Fibroblast of lung (primary cell): Measurements from ENCODE around the gene DDX19B. TPM values are rescaled to one million over a fixed set of nuclear protein-coding genes. Genes with fewer than 3 reads are reported as not detected.

ENCODE experiments used
- DNase-seq, 2 donors: peaks; one replicate each; pipeline versions ENCODE4 v3.0.0 to v3.0.0-alpha.2; 2010; ENCODE audit warnings: low read depth in 2 of 2
- H2AFZ ChIP-seq: 2 replicates; pipeline ENCODE4 v1.5.1; 2012; ENCODE audit warnings: low read length, control low read depth, inconsistent platforms
- H3K27ac ChIP-seq: 2 replicates; pipeline ENCODE4 v1.5.1; 2011; ENCODE audit warnings: low read length, control low read depth; ENCODE audit not compliant: insufficient read depth
- H3K27me3 ChIP-seq: 2 replicates; pipeline ENCODE4 v1.5.1; 2011; ENCODE audit warnings: mild to moderate bottlenecking, low read length; ENCODE audit not compliant: control insufficient read depth, insufficient read depth
- H3K36me3 ChIP-seq: 2 replicates; pipeline ENCODE4 v1.5.1; 2011; ENCODE audit warnings: low read length; ENCODE audit not compliant: control insufficient read depth, insufficient read depth
- H3K4me1 ChIP-seq: 2 replicates; pipeline ENCODE4 v1.5.1; 2011; ENCODE audit warnings: low read length; ENCODE audit not compliant: control insufficient read depth, insufficient read depth; ENCODE audit errors: extremely low read depth
- H3K4me2 ChIP-seq: 2 replicates; pipeline ENCODE4 v1.5.1; 2011; ENCODE audit warnings: low read length, control low read depth; ENCODE audit not compliant: insufficient read depth; ENCODE audit errors: extremely low read depth
- H3K4me3 ChIP-seq, 4 experiments: fragments of 200-600 bp in 1 of 4; sonication (generic) in 1 of 4; replicated peaks in 1 of 4; 2 replicates each; pipeline ENCODE4 v1.5.1; 2011 to 2016; ENCODE audit warnings: low read length in 4 of 4, low read depth in 3 of 4, mild to moderate bottlenecking in 3 of 4, control low read depth in 2 of 4, inconsistent platforms in 1 of 4, mixed read lengths in 1 of 4; ENCODE audit not compliant: insufficient read depth in 1 of 4; ENCODE audit errors: control extremely low read depth in 1 of 4
- H3K79me2 ChIP-seq: 2 replicates; pipeline ENCODE4 v1.5.1; 2012; ENCODE audit warnings: mild to moderate bottlenecking, low read length, inconsistent platforms; ENCODE audit not compliant: control insufficient read depth, insufficient read depth
- H3K9ac ChIP-seq: 2 replicates; pipeline ENCODE4 v1.5.1; 2011; ENCODE audit warnings: mild to moderate bottlenecking, low read length, control low read depth; ENCODE audit not compliant: insufficient read depth
- H3K9me3 ChIP-seq: 2 replicates; pipeline ENCODE4 v1.5.1; 2012; ENCODE audit warnings: low read depth, low read length; ENCODE audit not compliant: control insufficient read depth, insufficient read depth
- H4K20me1 ChIP-seq: 2 replicates; pipeline ENCODE4 v1.5.1; 2011; ENCODE audit warnings: low read length; ENCODE audit not compliant: control insufficient read depth, insufficient read depth; ENCODE audit errors: extremely low read depth
- EZH2 ChIP-seq: IDR thresholded peaks from 2 replicates; pipeline ENCODE4 v1.5.1; 2012; ENCODE audit warnings: low read length, control low read depth, mild to moderate bottlenecking; ENCODE audit errors: missing control alignments
- polyA plus RNA-seq, 2 donors: library from polyadenylated mRNA; depleted of rRNA in 1 of 2; stranded (reverse) in 1 of 2; unstranded in 1 of 2; fragments of >200 nt; gene quantifications; 2 replicates each; pipeline ENCODE4 v1.2.1, GENCODE V29; 2011 to 2012; ENCODE audit warnings: missing spikeins in 1 of 2
- total RNA-seq: library from RNA; depleted of rRNA; stranded (reverse); fragments of >200 nt; gene quantifications from 2 replicates; pipeline ENCODE4 v1.2.1, GENCODE V29; 2014
- TF ChIP-seq, protein P1 (sequence below), 2 donors: IDR thresholded peaks in 1 of 2; conservative IDR thresholded peaks in 1 of 2; 1 replicate in 1 of 2; 2 replicates in 1 of 2; pipeline ENCODE4 v1.5.1; 2011 to 2012; ENCODE audit warnings: low read length in 2 of 2, control low read depth in 1 of 2, inconsistent platforms in 1 of 2, low read depth in 1 of 2, mild to moderate bottlenecking in 1 of 2

DDX19B gene
- total and polyA plus RNA-seq, 2 donors (not counting 1 experiment from before 2014, with no cell fraction given), result 30.7 to 41.0 TPM

DNA sequence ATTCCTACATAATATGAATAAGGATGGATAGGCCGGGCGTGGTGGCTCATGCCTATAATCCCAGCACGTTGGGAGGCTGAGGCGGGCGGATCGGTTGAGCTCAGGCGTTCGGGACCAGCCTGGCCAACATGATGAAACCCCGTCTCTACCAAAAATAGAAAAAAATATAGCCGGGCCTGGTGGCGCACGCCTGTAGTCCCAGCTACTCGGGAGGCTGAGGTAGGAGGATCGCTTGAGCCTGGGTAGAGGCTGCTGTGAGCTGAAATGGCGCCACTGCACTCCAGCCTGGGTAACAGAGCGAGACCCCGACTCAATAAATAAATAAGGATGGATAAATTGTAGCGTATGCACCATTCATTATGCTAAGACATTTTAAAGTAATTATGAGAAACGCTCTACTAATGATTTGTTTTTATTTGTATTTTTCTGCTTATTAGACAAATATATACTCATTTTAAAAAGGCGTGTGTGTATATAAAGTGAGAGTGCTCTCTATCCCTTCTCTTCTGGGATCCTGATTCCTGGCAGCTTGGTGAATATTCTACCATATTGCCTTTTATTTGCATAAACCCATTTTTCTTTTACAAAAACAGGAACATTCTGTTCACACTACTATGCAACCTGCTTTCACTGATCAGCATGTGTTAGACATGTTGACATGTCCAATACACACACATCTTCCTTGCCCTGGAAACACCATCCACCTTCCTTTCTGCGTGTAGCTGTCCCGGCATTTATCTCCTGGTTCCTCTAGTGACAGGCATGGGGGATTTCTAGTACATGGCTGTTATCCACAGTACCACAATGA, 74.1 kb downstream of the DDX19B start:
- no peaks in the 10 kb centered on the region for H3K9me3 ChIP-seq
- no peak overlapping the region for H3K4me2 ChIP-seq
- H3K36me3 ChIP-seq, result peaks cover 7% of the 10 kb centered on the region
- no peaks in the 10 kb centered on the region for H3K27me3 ChIP-seq
- TF ChIP-seq, protein P1, sequence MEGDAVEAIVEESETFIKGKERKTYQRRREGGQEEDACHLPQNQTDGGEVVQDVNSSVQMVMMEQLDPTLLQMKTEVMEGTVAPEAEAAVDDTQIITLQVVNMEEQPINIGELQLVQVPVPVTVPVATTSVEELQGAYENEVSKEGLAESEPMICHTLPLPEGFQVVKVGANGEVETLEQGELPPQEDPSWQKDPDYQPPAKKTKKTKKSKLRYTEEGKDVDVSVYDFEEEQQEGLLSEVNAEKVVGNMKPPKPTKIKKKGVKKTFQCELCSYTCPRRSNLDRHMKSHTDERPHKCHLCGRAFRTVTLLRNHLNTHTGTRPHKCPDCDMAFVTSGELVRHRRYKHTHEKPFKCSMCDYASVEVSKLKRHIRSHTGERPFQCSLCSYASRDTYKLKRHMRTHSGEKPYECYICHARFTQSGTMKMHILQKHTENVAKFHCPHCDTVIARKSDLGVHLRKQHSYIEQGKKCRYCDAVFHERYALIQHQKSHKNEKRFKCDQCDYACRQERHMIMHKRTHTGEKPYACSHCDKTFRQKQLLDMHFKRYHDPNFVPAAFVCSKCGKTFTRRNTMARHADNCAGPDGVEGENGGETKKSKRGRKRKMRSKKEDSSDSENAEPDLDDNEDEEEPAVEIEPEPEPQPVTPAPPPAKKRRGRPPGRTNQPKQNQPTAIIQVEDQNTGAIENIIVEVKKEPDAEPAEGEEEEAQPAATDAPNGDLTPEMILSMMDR (conservative IDR thresholded peaks at IDR 0.05 in 1 of 2, IDR thresholded peaks at IDR 0.05 in 1 of 2; ENCODE audit: low read depth in 1 of 2, low read length in 2 of 2), result no peak
- no peak for TF ChIP-seq EZH2
- no peaks in the 10 kb centered on the region for H3K4me1 ChIP-seq
- no peaks in the 10 kb centered on the region for H4K20me1 ChIP-seq
- no peak overlapping the region for H3K27ac ChIP-seq
- no peak overlapping the region for H3K9ac ChIP-seq
- no peak for DNase-seq
- H3K4me3 ChIP-seq, result no peak overlapping the region
- H2AFZ ChIP-seq, result no peak overlapping the region
- no peaks in the 10 kb centered on the region for H3K79me2 ChIP-seq

DNA sequence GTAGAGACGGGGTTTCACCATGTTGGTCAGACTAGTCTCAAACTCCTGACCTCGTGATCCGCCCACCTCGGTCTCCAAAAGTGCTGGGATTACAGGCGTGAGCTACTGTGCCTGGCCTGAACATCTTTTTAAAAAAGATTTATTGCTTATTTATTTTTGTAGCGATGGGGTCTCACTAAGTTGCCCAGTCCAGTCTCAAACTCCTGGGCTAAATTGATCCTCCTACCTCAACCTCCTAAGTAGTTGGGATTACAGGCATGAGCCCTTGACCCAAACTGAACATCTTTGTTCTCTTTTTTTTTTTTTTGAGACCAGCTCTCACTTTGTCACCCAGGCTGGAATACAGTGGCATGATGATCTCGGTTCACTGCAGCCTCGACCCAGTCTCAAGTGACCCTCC, 75.2 kb downstream of the DDX19B start:
- H3K27me3 ChIP-seq, result no peaks in the 10 kb centered on the region
- no peak for DNase-seq
- no peaks in the 10 kb centered on the region for H3K9me3 ChIP-seq
- H3K4me2 ChIP-seq, result no peak overlapping the region
- H3K36me3 ChIP-seq, result peaks cover 7% of the 10 kb centered on the region
- H2AFZ ChIP-seq, result no peak overlapping the region
- no peak overlapping the region for H3K9ac ChIP-seq
- no peaks in the 10 kb centered on the region for H4K20me1 ChIP-seq
- TF ChIP-seq, protein P1 (conservative IDR thresholded peaks at IDR 0.05 in 1 of 2, IDR thresholded peaks at IDR 0.05 in 1 of 2; ENCODE audit: low read depth in 1 of 2, low read length in 2 of 2), result no peak
- no peak for TF ChIP-seq EZH2
- peaks cover 3% of the 10 kb centered on the region for H3K79me2 ChIP-seq
- no peaks in the 10 kb centered on the region for H3K4me1 ChIP-seq
- no peak overlapping the region for H3K27ac ChIP-seq
- no peak overlapping the region for H3K4me3 ChIP-seq

DNA sequence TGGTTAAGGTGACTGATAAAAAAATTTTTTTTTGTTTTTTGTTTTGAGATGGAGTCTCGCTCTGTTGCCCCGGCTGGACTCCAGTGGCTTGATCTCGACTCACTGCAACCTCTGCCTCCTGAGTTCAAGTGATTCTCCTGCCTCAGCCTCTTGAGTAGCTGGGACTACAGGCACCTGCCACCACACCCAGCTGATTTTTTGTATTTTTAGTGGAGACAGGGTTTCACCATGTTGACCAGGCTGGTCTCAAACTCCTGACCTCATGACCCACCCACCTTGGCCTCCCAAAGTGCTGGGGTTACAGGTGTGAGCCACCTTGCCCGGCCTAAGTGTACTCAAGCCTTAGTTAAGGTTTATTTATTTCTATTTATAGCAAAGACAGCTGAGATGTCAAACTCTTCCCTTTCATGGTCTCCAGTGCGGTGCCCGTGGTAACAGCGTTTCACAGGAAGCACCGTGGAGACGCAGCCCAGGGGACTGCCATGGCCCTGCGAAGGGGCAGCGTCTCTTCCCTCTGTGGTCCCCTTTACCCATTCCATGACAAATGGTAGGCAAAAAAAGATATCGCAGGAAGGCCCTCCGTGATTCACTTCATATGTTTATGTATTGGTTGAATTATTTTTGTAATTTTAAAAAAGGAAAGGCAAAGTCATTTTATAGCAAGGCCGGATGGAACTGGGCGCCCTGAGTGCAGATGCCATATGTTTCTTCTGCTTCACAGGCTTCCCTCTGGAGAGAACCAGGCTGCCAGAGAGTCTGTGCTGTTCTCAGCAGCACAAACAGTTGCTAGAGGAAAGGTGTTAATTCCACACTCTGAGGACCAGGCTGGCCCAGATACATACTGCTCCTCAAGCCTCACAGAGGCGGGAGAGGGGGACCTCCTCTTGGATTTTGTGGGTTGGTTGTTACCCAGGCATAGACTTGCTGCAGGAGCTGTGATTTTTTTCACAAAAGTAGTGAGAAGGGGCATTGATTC, 76.9 kb downstream of the DDX19B start:
- Histone ChIP-seq H3K27me3 (no peaks in the 10 kb centered on the region), H3K4me2 (no peak overlapping the region)
- DNase-seq, result no peak

More for the DNA sequence above, 76.9 kb downstream of the DDX19B start:
- H3K9ac ChIP-seq, result no peak overlapping the region
- no peaks in the 10 kb centered on the region for H4K20me1 ChIP-seq
- no peaks in the 10 kb centered on the region for H3K9me3 ChIP-seq
- TF ChIP-seq, protein P1 (conservative IDR thresholded peaks at IDR 0.05 in 1 of 2, IDR thresholded peaks at IDR 0.05 in 1 of 2; ENCODE audit: low read depth in 1 of 2, low read length in 2 of 2), result no peak
- TF ChIP-seq EZH2, result no peak
- no peak overlapping the region for H3K4me3 ChIP-seq
- peaks cover 13% of the 10 kb centered on the region for H3K79me2 ChIP-seq
- no peak overlapping the region for H3K27ac ChIP-seq
- no peaks in the 10 kb centered on the region for H3K4me1 ChIP-seq
- H2AFZ ChIP-seq, result no peak overlapping the region
- peaks cover 7% of the 10 kb centered on the region for H3K36me3 ChIP-seq
